NCI-H1105 (cell line): ENCODE data around the gene BSCL2.
"Not testable (repeated sequence)": the region's sequence is repeated elsewhere in the genome, so short reads cannot be mapped to it uniquely, and the experiment has no call there.

ENCODE experiments used
- DNase-seq: peaks from one replicate; lab custom pipeline; 2025; lab: John Stamatoyannopoulos, UW

The BSCL2 gene

DNA sequence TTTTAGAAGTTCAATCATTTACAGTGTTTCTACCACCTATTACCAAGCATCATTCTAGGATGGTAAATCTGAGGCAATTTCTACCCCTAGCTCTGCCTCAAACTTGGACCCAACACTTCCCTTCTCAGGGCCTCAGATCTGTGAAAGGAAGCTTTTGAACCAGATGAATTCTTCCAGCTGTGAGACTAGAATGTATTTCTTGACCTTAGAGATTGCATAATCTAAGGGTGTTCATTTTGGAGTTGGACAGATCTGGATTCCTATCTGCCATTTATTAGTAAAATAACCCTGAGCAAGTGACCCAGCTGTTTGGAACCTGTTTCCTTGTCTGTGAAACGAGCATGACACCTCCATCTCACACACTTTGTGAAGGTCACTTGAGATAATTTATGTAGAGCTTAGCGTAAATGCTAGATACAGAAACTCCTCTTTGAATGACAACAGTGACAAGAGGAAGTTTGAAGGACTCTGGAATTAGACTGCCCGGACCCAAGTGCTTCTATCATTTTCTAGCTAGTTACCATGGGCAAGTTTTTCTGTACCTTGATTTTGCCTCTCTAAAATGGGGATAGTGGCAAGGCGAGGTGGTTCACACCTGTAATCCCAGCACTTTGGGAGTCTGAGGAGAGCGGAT lies 50.3 kb downstream of the BSCL2 start:
- DNase-seq = no peak

GRCh38 chr11:62654297-62654696 lies 52.9 kb downstream of the BSCL2 start:
- no peak for DNase-seq

GRCh38 chr11:62652161-62653006 lies 54.8 kb downstream of the BSCL2 start:
- DNase-seq = no peak

DNA sequence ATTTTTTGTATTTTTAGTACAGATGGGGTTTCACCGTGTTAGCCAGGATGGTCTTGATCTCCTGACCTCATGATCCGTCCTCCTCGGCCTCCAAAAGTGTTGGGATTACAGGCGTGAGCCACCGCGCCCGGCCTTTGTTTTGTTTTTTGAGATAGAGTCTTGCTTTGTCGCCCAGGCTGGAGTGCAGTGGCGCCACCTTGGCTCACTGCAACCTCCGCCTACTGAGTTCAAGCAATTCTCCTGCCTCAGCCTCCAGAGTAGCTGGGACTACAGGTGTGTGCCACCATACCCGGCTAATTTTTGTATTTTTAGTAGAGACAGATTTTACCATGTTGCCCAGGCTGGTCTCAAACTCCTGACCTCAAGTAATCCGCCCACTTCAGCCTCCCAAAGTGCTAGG lies 56.9 kb downstream of the BSCL2 start:
- not testable (repeated sequence) for DNase-seq

DNA sequence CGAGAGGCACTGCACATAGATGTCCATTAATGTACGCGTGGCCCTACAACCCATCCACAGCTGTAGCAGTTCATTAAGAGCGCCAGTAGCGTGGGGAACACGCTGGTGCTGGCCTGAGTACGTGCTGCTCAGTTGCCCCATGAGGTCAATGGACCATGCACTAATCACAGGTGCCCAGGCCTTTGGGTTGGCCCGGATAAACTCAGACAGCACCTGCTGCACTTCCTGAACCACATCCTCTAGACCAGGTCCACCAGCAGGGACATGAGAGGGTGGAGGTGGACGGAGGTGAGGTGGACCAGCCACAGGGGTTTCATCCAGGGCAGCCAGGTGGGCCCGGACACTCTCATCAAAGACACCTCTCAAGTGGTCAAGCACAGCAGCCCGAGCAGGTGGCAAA lies 57.7 kb downstream of the BSCL2 start:
- no peak for DNase-seq

- DNase-seq = no peak
Observed at GRCh38 chr11:62648967-62649364, 58.3 kb downstream of the BSCL2 start.

DNA sequence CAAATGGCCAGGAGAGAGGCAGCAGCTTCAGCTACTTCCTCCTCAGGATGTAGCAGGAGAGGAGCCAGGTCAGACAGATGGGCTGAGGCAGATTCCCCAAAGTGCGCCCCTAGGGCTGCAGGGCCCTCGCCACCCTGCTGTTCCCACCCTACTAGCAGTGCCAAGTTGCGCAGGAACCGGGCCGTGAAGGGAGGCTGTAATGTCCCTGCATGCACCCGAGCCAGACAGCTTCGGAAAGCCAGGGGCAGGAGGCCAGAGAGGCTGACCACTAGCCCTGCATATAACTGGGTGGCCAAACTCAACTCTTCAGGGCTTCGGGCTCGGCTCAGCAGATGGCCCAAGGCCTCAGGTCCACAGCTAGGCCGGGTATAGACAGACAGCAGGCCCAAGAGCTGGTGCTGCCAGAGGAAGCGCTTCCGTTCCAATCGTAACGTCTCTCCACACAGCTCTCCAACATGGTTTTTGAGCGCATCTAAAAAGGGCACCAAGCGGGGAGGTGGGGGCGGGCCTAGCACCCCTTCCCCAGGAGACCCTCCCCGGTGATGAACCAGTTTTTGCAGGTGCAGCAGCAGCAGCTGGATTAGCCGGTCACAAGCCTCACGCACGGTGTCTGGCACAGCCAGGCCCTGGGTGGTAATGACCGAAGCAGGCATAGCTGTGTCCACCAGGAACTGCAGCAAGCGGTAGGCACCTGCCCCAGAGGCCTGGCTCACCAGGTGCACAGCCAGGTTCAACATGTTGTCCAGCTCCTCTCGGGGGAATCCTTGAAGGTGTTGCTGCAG lies 58.8 kb downstream of the BSCL2 start:
- no peak for DNase-seq

DNA sequence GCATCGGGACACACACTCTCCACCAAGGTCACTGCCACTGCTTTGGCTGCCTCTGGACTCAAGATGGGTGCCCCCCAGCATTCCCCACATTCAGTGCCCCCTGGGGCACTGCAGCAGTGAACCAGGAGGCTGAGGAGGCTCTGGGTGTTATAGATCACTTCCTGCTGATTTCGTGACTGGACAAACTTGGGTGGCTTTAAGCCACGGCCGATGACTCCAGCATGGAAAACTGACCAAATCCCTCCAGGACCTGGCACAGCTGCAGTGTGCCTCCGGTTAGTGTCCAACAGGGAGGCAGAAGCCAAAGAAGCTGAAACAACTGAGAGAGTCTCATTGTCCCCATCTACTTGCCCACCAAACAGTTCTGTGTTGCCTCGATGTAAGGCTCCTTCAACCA lies 59.6 kb downstream of the BSCL2 start:
- no peak for DNase-seq

GRCh38 chr11:62646825-62647608 lies 60.2 kb downstream of the BSCL2 start:
- DNase-seq = no peak

DNA sequence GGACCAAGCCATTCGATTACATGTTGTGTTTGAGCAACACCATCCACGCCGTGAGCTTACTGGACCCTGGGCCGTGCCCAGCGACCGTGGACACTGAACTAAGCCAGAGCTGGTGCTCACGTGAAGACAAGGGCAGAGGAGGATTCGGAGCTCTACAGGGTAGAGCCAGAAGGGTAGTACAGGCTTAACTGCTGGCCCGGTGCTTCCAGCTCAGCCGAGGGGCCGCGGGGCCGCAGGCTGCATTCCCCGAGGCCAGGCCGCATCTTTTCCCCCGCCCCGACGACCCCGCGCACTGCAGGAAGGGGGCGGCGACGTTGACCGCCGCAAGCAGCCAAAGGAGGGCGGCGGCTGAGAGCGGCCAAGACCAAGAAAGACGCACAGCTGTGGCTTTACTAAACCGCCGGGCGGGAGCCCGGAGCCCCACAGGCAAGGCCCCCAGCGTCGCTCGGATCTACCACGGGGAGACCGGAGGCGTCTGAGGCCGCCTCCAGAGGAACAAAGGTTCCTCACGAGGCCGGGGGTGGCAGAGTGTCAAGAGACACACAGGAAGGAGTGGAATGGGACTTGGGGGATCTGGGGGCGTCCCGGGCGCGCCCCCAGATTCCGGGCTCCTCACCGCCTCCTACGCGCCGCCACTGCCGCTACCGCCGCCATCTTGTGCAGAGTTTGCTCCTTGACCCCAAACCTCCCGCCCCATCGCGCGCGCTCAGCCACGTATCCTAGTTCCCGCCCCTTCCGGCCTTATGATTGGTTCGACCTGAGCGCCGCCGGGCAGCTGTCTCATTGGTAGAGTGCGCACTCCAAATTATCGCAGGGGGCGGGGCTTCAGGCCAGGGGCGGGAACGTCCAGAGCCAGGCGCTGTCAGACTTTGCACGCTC lies 61.0 kb downstream of the BSCL2 start, which contains the start of gene GANAB:
Gene GANAB, minus strand, starts transcription at position 668 of the 879 bp plus-strand sequence. Its CDS starts 14 bp downstream, at position 654.
- DNase-seq = peak; percentile 99

DNA sequence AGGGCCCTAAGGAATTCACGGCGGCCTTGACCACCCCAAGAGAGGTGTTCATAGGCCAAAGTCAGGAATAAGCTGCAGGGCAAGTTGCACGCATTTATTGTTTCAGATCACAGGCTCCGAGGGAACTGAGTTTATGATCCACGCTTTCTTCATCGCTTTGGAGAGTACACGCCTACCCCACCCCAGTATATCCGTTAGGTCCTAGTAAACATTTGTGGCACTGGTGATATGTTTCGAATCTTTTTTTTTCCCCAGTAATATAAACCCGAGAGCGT lies 61.6 kb downstream of the BSCL2 start:
- DNase-seq = no peak

DNA sequence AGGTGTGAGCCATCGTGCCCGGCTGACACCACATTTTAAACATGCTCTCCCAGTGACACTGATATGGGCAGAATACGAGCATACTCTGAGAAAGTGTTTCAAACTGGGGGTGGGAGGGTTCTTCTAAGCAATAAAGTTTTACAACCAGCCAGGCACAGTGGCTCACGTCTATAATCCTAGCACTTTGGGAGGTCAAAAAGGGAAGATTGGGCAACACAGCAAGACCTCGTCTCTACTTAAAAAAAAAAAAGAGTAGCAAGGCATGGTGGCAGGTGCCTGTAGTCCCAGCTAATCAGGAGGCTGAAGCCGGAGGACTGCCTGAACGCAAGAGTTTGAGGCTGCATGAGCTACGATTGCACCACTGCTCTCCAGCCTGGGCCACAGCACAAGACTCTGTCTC lies 63.0 kb downstream of the BSCL2 start:
- no peak for DNase-seq
